SJSA1 (cell line): ENCODE measurements around the gene FKRP. TPM values are rescaled to one million over a fixed set of nuclear protein-coding genes. Genes with fewer than 3 reads are reported as not detected.

ENCODE experiments used
- DNase-seq, 2 experiments: peaks; one replicate each; pipeline ENCODE4 v3.0.0-alpha.2; 2015 to 2020; ENCODE audit warnings: low spot score in 2 of 2, low read depth in 1 of 2
- H3K27ac ChIP-seq: fragments of 250-450 bp; sonication (Bioruptor Pico); 2 replicates; pipeline ENCODE4 v1.5.1; 2020; ENCODE audit warnings: mild to moderate bottlenecking, moderate library complexity
- H3K27me3 ChIP-seq: fragments of 250-450 bp; sonication (Bioruptor Pico); replicated peaks from 2 replicates; pipeline ENCODE4 v1.5.1; 2020; ENCODE audit warnings: mild to moderate bottlenecking, moderate library complexity
- H3K36me3 ChIP-seq: fragments of 250-450 bp; sonication (Bioruptor Pico); 2 replicates; pipeline ENCODE4 v1.5.1; 2020; ENCODE audit warnings: mild to moderate bottlenecking
- H3K4me1 ChIP-seq: fragments of 250-450 bp; sonication (Bioruptor Pico); replicated peaks from 2 replicates; pipeline ENCODE4 v1.6.1; 2021; ENCODE audit warnings: mild to moderate bottlenecking
- H3K4me3 ChIP-seq: fragments of 250-450 bp; sonication (Bioruptor Pico); 2 replicates; pipeline ENCODE4 v1.5.1; 2020; ENCODE audit warnings: mild to moderate bottlenecking
- H3K9me3 ChIP-seq: fragments of 250-450 bp; sonication (Bioruptor Pico); replicated peaks from 2 replicates; pipeline ENCODE4 v1.5.1; 2020; ENCODE audit warnings: mild to moderate bottlenecking
- total RNA-seq: library from RNA; depleted of rRNA; stranded (reverse); fragments of >200 nt; shearing (Covaris generic); gene quantifications from 2 replicates; pipeline ENCODE4 v1.2.3, GENCODE V29; 2014

The FKRP gene
- total RNA-seq, 1 experiment from 2014 or later, result 48.7 TPM

- Histone ChIP-seq H3K4me3 (no peak overlapping the region), H3K9me3 (no peaks in the 10 kb centered on the region), H3K27ac (no peak overlapping the region), H3K27me3 (no peaks in the 10 kb centered on the region), H3K36me3 (peaks cover 91% of the 10 kb centered on the region), H3K4me1 (peaks cover 2% of the 10 kb centered on the region; the same call in 1 of the 2 replicates)
- no peak for DNase-seq
Measured at GRCh38 chr19:46723023-46723461, 22.8 kb upstream of the FKRP start.

DNA sequence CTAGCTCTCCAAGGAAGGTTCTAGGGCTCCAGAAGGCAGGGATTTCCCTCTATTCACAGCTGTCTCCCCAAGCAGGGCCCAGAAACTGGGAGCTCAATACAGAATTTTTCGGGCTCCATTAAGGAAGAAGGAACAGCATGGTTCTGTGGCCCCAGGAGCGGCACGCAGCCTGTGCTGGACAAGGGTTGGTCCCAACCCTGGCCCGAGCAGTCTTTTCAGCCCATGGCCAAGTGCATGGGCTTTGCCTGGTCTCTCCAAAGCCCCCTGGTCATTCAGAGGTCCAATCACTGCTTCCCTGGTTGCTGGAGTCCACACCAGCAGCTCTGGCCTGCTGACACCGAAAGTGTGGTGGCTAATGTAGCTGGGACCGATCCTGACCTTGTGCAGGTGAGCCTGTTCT lies 22.4 kb upstream of the FKRP start:
- no peaks in the 10 kb centered on the region for H3K9me3 ChIP-seq
- H3K36me3 ChIP-seq, result peaks cover 92% of the 10 kb centered on the region
- H3K27me3 ChIP-seq, result no peaks in the 10 kb centered on the region
- no peak overlapping the region for H3K4me3 ChIP-seq
- H3K27ac ChIP-seq, result no peak overlapping the region
- H3K4me1 ChIP-seq, result no peaks in the 10 kb centered on the region
- DNase-seq, result no peak

DNA sequence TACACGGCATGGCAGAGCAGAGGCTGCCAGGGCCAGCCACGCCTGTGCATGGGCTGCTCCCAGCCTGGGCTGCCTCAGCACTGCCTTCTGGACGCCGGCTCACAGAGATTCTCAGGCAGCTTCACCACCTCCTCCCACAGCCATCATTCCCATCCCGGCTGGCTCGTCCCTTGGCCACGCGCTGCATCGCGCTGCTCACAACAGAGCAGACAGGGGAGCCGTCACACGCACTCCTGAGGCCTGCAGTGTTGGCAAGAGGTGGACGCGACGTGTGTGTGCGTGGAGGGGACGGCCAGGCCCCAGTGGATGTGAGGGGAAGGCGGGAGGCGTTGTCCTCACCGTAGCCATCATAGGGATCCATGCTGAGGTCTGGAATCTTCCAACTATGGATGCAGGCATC lies 21.4 kb upstream of the FKRP start:
- Histone ChIP-seq H3K27me3 (no peaks in the 10 kb centered on the region), H3K27ac (no peak overlapping the region), H3K9me3 (no peaks in the 10 kb centered on the region), H3K36me3 (peaks cover 94% of the 10 kb centered on the region), H3K4me1 (no peaks in the 10 kb centered on the region), H3K4me3 (no peak overlapping the region)
- DNase-seq, result no peak

DNA sequence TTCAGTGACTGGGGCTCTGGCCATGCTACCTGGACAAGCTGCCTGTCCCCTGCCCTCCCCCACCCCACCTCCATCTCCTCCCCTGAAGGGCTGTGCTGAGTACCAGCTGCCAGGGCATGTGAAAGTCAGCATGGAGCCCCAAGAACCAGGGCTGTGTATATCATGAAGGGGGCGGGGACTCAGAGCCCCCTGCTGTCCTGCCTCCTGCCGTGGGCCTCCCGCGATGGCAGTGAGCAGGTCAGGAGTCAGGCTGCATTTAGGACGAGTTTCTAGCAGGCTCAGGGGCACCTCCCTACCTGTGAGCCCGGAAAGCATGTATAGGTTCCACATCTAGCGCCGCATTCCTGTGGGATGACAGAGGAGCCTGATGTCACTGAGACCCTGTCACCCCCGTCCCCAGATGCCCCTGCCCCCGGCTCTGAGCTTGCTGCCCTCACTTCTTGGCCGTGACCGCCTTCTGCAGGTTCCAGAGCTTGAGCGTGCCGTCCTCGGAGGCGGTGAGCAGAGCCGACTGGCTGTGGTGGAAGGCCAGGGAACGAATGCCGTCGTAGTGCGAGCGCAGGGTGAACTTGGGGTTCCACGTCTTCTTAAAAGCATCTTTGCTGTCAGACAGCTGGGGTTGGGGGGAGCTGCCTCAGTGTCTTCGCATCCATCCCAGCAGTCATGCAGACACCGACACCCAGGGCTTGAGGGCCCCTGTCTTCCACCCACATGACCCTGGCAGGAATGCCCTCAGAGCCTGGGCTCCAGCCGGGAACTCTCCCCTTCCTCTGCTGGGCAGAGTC lies 20.6 kb upstream of the FKRP start:
- DNase-seq, result no peak
- Histone ChIP-seq H3K27ac (no peak overlapping the region), H3K9me3 (no peaks in the 10 kb centered on the region), H3K36me3 (peaks cover 95% of the 10 kb centered on the region), H3K27me3 (no peaks in the 10 kb centered on the region), H3K4me1 (no peaks in the 10 kb centered on the region), H3K4me3 (no peak overlapping the region)

GRCh38 chr19:46725859-46726393 lies 19.9 kb upstream of the FKRP start:
- Histone ChIP-seq H3K4me1 (peaks cover 5% of the 10 kb centered on the region), H3K27me3 (no peaks in the 10 kb centered on the region), H3K9me3 (no peaks in the 10 kb centered on the region), H3K27ac (no peak overlapping the region), H3K36me3 (peaks cover 95% of the 10 kb centered on the region), H3K4me3 (no peak overlapping the region)
- DNase-seq, result no peak

- Histone ChIP-seq H3K27me3 (no peaks in the 10 kb centered on the region), H3K4me1 (peaks cover 11% of the 10 kb centered on the region), H3K36me3 (peaks cover 95% of the 10 kb centered on the region), H3K9me3 (no peaks in the 10 kb centered on the region), H3K27ac (no peak overlapping the region), H3K4me3 (no peak overlapping the region)
- DNase-seq, result no peak
Measured at GRCh38 chr19:46726551-46726950, 19.3 kb upstream of the FKRP start.

DNA sequence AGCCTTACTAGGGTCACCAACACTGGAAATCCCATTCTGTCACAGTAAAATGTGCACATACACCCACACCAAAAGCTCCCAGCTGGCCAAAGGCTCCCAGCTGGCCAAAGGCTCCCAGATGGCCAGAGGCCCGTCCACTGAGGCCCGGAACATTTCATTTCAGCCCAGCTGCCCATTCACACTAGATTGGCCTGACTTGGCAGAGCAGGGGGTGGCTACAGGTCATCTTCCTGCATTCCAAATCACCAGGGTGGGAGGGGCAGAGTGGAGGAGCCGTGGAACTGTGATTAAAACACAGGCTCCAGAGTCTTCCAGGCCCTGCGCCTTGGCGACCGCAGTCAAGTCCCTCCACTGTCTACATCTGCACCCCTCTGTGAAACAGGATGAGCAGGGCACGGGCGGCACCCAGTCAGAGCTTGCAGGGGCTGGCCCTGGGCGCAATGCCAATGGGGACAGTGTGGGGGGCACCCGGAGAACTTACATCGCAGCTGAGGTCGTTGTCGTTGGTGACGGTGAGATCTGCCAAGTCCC lies 18.8 kb upstream of the FKRP start:
- H3K4me3 ChIP-seq, result no peak overlapping the region
- no peak overlapping the region for H3K27ac ChIP-seq
- no peaks in the 10 kb centered on the region for H3K27me3 ChIP-seq
- H3K9me3 ChIP-seq, result no peaks in the 10 kb centered on the region
- H3K36me3 ChIP-seq, result peaks cover 95% of the 10 kb centered on the region
- H3K4me1 ChIP-seq, result peaks cover 16% of the 10 kb centered on the region
- DNase-seq, result no peak

- H3K4me3 ChIP-seq, result no peak overlapping the region
- H3K9me3 ChIP-seq, result no peaks in the 10 kb centered on the region
- peaks cover 17% of the 10 kb centered on the region for H3K4me1 ChIP-seq
- no peak for DNase-seq
- no peaks in the 10 kb centered on the region for H3K27me3 ChIP-seq
- H3K27ac ChIP-seq, result no peak overlapping the region
- peaks cover 95% of the 10 kb centered on the region for H3K36me3 ChIP-seq
Measured at GRCh38 chr19:46727757-46728156, 18.1 kb upstream of the FKRP start.

GRCh38 chr19:46728208-46728607 lies 17.6 kb upstream of the FKRP start:
- DNase-seq, result no peak
- Histone ChIP-seq H3K4me1 (peaks cover 17% of the 10 kb centered on the region), H3K36me3 (peaks cover 95% of the 10 kb centered on the region), H3K4me3 (no peak overlapping the region), H3K27me3 (no peaks in the 10 kb centered on the region), H3K27ac (no peak overlapping the region), H3K9me3 (no peaks in the 10 kb centered on the region)

DNA sequence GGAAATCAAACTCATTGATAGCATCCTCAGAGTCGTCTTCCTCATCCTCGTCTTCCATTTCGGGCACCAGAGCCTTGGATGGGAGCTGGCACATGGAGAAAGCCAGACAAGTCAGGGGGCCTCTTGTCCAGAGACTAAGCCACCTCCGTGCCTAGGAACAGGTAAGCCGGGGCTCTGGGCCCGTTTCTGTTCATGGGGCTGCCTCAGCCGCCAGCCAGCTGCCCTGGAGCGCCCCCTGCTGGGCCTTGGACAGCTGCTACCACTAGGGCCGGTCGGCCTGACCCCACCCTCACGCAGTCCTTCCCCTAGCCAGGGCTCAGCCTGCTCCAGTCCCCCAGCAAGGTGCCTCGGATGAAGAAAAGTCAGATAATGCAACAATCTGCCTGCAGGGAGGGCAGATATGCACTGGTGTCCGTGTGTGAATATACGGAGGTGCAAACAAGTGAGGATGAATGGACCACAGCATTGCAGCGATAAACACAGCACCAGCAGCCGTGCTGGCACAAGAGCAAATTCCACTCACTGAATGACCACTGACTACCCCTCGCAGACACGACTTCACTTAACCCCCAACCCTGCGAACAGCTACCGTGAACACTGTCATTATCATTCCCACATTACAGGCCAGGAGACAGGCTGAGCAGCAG lies 17.0 kb upstream of the FKRP start:
- no peaks in the 10 kb centered on the region for H3K27me3 ChIP-seq
- H3K9me3 ChIP-seq, result no peaks in the 10 kb centered on the region
- H3K36me3 ChIP-seq, result peaks cover 95% of the 10 kb centered on the region
- no peak overlapping the region for H3K27ac ChIP-seq
- no peak overlapping the region for H3K4me3 ChIP-seq
- no peak for DNase-seq
- H3K4me1 ChIP-seq, result peaks cover 21% of the 10 kb centered on the region

DNA sequence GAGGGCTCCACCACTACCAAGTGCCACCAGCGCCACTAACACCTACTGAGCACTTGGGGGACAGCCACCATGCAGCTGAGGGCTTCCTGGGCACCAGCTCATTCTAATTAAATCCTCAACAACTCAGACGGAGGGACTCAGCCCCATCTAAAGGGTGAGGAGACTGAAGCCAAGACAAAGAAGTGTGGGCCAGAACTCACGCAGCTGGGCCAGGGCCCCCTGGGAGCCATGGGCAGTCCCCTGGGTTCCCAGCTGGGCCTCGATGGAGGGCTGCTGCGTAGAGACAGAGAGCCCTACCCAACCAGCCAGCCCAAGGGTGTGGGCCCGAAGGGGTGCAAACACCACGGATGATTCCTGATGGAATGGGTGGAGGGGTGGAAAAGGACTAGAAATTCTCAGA lies 16.2 kb upstream of the FKRP start:
- peaks cover 23% of the 10 kb centered on the region for H3K4me1 ChIP-seq
- no peaks in the 10 kb centered on the region for H3K9me3 ChIP-seq
- no peak for DNase-seq
- H3K4me3 ChIP-seq, result no peak overlapping the region
- peaks cover 98% of the 10 kb centered on the region for H3K36me3 ChIP-seq
- no peak overlapping the region for H3K27ac ChIP-seq
- H3K27me3 ChIP-seq, result no peaks in the 10 kb centered on the region

DNA sequence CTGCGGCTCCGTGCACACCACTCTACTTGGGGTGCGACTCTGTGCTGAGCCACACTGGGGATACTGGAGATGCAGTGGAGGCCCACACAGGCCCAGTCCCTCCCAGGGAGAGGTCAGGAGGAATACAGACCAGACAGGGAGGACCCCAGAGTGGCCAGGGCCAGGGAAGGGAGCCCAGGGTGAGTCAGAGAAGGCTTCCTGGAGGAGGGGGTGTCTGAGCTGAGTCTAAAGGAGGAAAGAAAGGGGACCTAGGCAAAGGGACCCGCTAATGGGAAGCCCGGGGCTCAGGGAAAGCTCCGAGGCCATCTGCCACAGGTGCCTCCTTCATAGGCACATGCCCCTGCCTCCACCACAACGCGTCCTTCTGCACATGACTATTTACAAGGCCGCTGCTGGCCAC lies 15.7 kb upstream of the FKRP start:
- Histone ChIP-seq H3K27me3 (no peaks in the 10 kb centered on the region), H3K9me3 (no peaks in the 10 kb centered on the region), H3K4me3 (no peak overlapping the region), H3K27ac (no peak overlapping the region), H3K4me1 (peaks cover 23% of the 10 kb centered on the region), H3K36me3 (peaks cover 98% of the 10 kb centered on the region)
- DNase-seq, result no peak

- peaks cover 100% of the 10 kb centered on the region for H3K36me3 ChIP-seq
- peak overlapping the region; percentile 45; the same call in 1 of the 2 replicates for H3K27ac ChIP-seq
- no peak overlapping the region for H3K4me3 ChIP-seq
- DNase-seq, result no peak
- no peaks in the 10 kb centered on the region for H3K27me3 ChIP-seq
- H3K9me3 ChIP-seq, result no peaks in the 10 kb centered on the region
- peaks cover 23% of the 10 kb centered on the region for H3K4me1 ChIP-seq
Measured at GRCh38 chr19:46730595-46730994, 15.3 kb upstream of the FKRP start.

DNA sequence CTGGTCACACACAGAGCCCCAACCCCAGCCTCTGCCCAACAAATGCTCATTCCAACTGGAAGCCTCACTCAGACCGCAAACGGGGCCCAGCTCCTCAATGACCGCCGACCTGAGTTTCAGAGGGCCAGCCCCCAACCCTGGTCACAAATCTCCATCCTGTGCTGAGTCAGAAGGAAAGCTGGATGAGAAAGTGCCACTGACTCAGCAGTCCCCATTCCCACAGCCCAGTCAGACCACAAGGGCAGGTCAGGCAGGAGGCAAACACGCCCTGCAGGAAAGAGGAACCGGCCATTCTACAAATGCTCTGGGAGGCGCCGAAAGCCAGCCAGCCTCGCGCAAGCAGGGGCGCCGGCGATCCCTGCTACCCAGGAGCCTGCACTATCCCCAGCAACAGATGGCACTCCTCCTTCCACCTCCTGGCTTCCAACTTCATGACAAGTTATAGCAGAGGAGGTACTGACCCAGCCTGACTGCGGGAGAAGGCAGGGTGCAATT lies 14.8 kb upstream of the FKRP start:
- Histone ChIP-seq H3K4me1 (peaks cover 23% of the 10 kb centered on the region), H3K9me3 (no peaks in the 10 kb centered on the region), H3K27ac (peak overlapping the region; percentile 45; the same call in 1 of the 2 replicates), H3K36me3 (peaks cover 100% of the 10 kb centered on the region), H3K4me3 (no peak overlapping the region), H3K27me3 (no peaks in the 10 kb centered on the region)
- DNase-seq, result peak; percentile 44 to 78
